HEK293T (cell line): ENCODE data around the gene PRPF6.
A peak's percentile ranks its signal among the peaks of the same experiment; 100 is the strongest.

Experiments used
- CTCF ChIA-PET: fragments of 350-600 bp; formaldehyde crosslinking; extraction: SDS; loops from one replicate; lab custom pipeline; 2021; ENCODE audit warnings: antibody characterized with exemption, inconsistent platforms; lab: Yijun Ruan, JAX
- POLR2A ChIA-PET: fragments of 350-600 bp; formaldehyde crosslinking; extraction: SDS; loops from one replicate; lab custom pipeline; 2020; ENCODE audit warnings: antibody characterized with exemption, inconsistent platforms; lab: Yijun Ruan, JAX
- DNase-seq: peaks from one replicate; pipeline ENCODE4 v3.0.0; 2012; ENCODE audit warnings: mixed read lengths; ENCODE audit errors: extremely low spot score
- ARNT ChIP-seq: fragments of 450-650 bp; IDR thresholded peaks from 2 replicates; pipeline ENCODE4 v1.6.1; 2017; ENCODE audit warnings: mild to moderate bottlenecking
- BHLHE40 ChIP-seq: fragments of 450-650 bp; IDR thresholded peaks from 2 replicates; pipeline ENCODE4 v1.6.1; 2016; ENCODE audit warnings: mild to moderate bottlenecking, moderate library complexity, borderline replicate concordance
- CTBP1 ChIP-seq: fragments of 450-650 bp; IDR thresholded peaks from 2 replicates; pipeline ENCODE4 v1.6.1; 2016; ENCODE audit warnings: borderline replicate concordance
- ELF4 ChIP-seq: fragments of 450-650 bp; IDR thresholded peaks from 2 replicates; pipeline ENCODE4 v1.6.1; 2017; ENCODE audit warnings: antibody characterized with exemption
- FOXA1 ChIP-seq: fragments of 450-650 bp; IDR thresholded peaks from 2 replicates; pipeline ENCODE4 v1.6.1; 2016; ENCODE audit warnings: mild to moderate bottlenecking
- FOXK2 ChIP-seq: fragments of 450-650 bp; IDR thresholded peaks from 2 replicates; pipeline ENCODE4 v1.6.1; 2016; ENCODE audit warnings: mild to moderate bottlenecking
- FOXM1 ChIP-seq: fragments of 450-650 bp; IDR thresholded peaks from 2 replicates; pipeline ENCODE4 v1.6.1; 2017; ENCODE audit warnings: mild to moderate bottlenecking, borderline replicate concordance
- HDGF ChIP-seq: fragments of 450-650 bp; IDR thresholded peaks from 2 replicates; pipeline ENCODE4 v1.6.1; 2017; ENCODE audit warnings: antibody characterized with exemption, borderline replicate concordance
- L3MBTL2 ChIP-seq: fragments of 450-650 bp; conservative IDR thresholded peaks from 2 replicates; pipeline ENCODE4 v1.6.1; 2016; ENCODE audit warnings: mild to moderate bottlenecking
- LEF1 ChIP-seq: fragments of 450-650 bp; IDR thresholded peaks from 2 replicates; pipeline ENCODE4 v1.6.1; 2017; ENCODE audit warnings: mild to moderate bottlenecking, borderline replicate concordance
- NFRKB ChIP-seq: fragments of 450-650 bp; IDR thresholded peaks from 2 replicates; pipeline ENCODE4 v1.6.1; 2016; ENCODE audit warnings: mild to moderate bottlenecking, moderate library complexity
- PKNOX1 ChIP-seq: fragments of 450-650 bp; IDR thresholded peaks from 2 replicates; pipeline ENCODE4 v1.6.1; 2016
- SP1 ChIP-seq: fragments of 450-650 bp; IDR thresholded peaks from 2 replicates; pipeline ENCODE4 v1.6.1; 2017
- SUZ12 ChIP-seq: fragments of 450-650 bp; IDR thresholded peaks from 2 replicates; pipeline ENCODE4 v1.6.1; 2016; ENCODE audit warnings: mild to moderate bottlenecking
- TARDBP ChIP-seq: fragments of 450-650 bp; IDR thresholded peaks from 2 replicates; pipeline ENCODE4 v1.6.1; 2016
- ZNF384 ChIP-seq: fragments of 450-650 bp; IDR thresholded peaks from 2 replicates; pipeline ENCODE4 v1.6.1; 2016

The PRPF6 gene

GRCh38 chr20:63951398-63952209 is 29.3 kb upstream of the PRPF6 start:
- ChIA-PET POLR2A (interaction anchor here (1.0 kb wide), 1 partner anchor 8 kb away, joined by 3 read pairs; no protein-coding TSS in a partner anchor), CTCF (interaction anchor here (0.5 to 0.6 kb wide), 2 partner anchors 20 to 42 kb away, joined by 3 to 6 read pairs; no protein-coding TSS in a partner anchor)
- TF ChIP-seq ARNT, result no peak
- TF ChIP-seq LEF1, result no peak
- TF ChIP-seq FOXA1, result no peak
- TF ChIP-seq BHLHE40, result no peak
- no peak for TF ChIP-seq TARDBP
- TF ChIP-seq SP1, result no peak
- no peak for DNase-seq

- CTCF ChIA-PET, result interaction anchor here (0.6 kb wide), 1 partner anchor 241 kb away, joined by 3 read pairs; no protein-coding TSS in a partner anchor
- no peak for DNase-seq
- TF ChIP-seq FOXK2 (no peak), HDGF (no peak), CTBP1 (no peak), LEF1 (no peak), SP1 (no peak), NFRKB (no peak), ZNF384 (no peak), SUZ12 (no peak), PKNOX1 (no peak), BHLHE40 (no peak), ARNT (no peak), FOXA1 (no peak), FOXM1 (no peak), TARDBP (no peak), ELF4 (no peak), L3MBTL2 (no peak)
- POLR2A ChIA-PET, result interaction anchor here (1.0 kb wide), 1 partner anchor 9 kb away, joined by 3 read pairs; no protein-coding TSS in a partner anchor
These were observed 28.8 kb upstream of the PRPF6 start for GRCh38 chr20:63952210-63952535.

- TF ChIP-seq TARDBP (no peak), FOXM1 (no peak), CTBP1 (no peak), L3MBTL2 (no peak), PKNOX1 (no peak), ELF4 (no peak), ZNF384 (no peak), LEF1 (no peak)
- POLR2A ChIA-PET, result no interaction called here
- no peak for DNase-seq
- CTCF ChIA-PET, result interaction anchor here (0.6 kb wide), 1 partner anchor 242 kb away, joined by 3 read pairs; no protein-coding TSS in a partner anchor
These were observed 28.2 kb upstream of the PRPF6 start for GRCh38 chr20:63952769-63953168.

- no peak for DNase-seq
- ChIA-PET CTCF (interaction anchor here (0.6 kb wide), 1 partner anchor 7 kb away, joined by 3 read pairs; no protein-coding TSS in a partner anchor), POLR2A (no interaction called here)
- TF ChIP-seq LEF1 (no peak), FOXM1 (no peak)
These were observed 27.0 kb upstream of the PRPF6 start for GRCh38 chr20:63953764-63954429.

GRCh38 chr20:63955281-63955826 is 25.6 kb upstream of the PRPF6 start:
- ChIA-PET CTCF (interaction anchor here (1.3 kb wide), 1 partner anchor 18 kb away, joined by 3 read pairs; no protein-coding TSS in a partner anchor), POLR2A (interaction anchor here (1.2 to 3.3 kb wide), 3 partner anchors 12 to 44 kb away, joined by 4 to 27 read pairs (median 5); no protein-coding TSS in a partner anchor)
- DNase-seq, result peak; percentile 33
- TF ChIP-seq L3MBTL2, result no peak
- TF ChIP-seq FOXM1, result no peak
- TF ChIP-seq HDGF, result peak; percentile 79; the same call in 1 of the 2 replicates

GRCh38 chr20:63955827-63956663 is 24.9 kb upstream of the PRPF6 start, which contains the start of gene UCKL1:
TSS of gene UCKL1 (minus strand) at chr20:63956416. CDS start at chr20:63956372, 44 bp downstream.
- POLR2A ChIA-PET, result interaction anchor here (0.6 to 3.3 kb wide), 11 partner anchors 12 to 181 kb away, joined by 3 to 27 read pairs (median 3); partner anchors contain the start of gene PRPF6
- peak; percentile 87 for DNase-seq
- TF ChIP-seq FOXA1 (no peak), FOXK2 (no peak), ELF4 (peak; percentile 56)
- CTCF ChIA-PET, result interaction anchor here (1.3 kb wide), 1 partner anchor 17 kb away, joined by 3 read pairs; no protein-coding TSS in a partner anchor
